Esophagus (tissue), 2 donors: ENCODE data around the gene C2. TPM values are rescaled to one million over a fixed set of nuclear protein-coding genes. Genes with fewer than 3 reads are reported as not detected.
A peak's percentile ranks its signal among the peaks of the same experiment; 100 is the strongest.

Experiments used
- H3K27ac ChIP-seq, 2 donors: one replicate each; pipeline ENCODE4 v1.5.1; 2013; ENCODE audit warnings: low read depth in 2 of 2, mild to moderate bottlenecking in 2 of 2, inconsistent platforms in 1 of 2, low read length in 1 of 2, moderate library complexity in 1 of 2
- H3K27me3 ChIP-seq, 2 donors: one replicate each; pipeline ENCODE4 v1.6.1; 2013; ENCODE audit warnings: low read length in 2 of 2, control low read depth in 1 of 2, mild to moderate bottlenecking in 1 of 2; ENCODE audit not compliant: insufficient read depth in 2 of 2, control insufficient read depth in 1 of 2
- H3K36me3 ChIP-seq, 2 donors: one replicate each; pipeline ENCODE4 v1.6.1; 2013; ENCODE audit warnings: low read length in 1 of 2; ENCODE audit not compliant: control insufficient read depth in 2 of 2, insufficient read depth in 2 of 2
- H3K4me1 ChIP-seq, 2 donors: one replicate each; pipeline ENCODE4 v1.6.1; 2013; ENCODE audit warnings: low read length in 1 of 2; ENCODE audit not compliant: control insufficient read depth in 2 of 2, insufficient read depth in 2 of 2
- H3K4me3 ChIP-seq, 2 donors: one replicate each; pipeline ENCODE4 v1.5.1; 2013; ENCODE audit warnings: low read length in 2 of 2, mild to moderate bottlenecking in 2 of 2, low read depth in 1 of 2, moderate library complexity in 1 of 2
- H3K9me3 ChIP-seq, 2 donors: one replicate each; pipeline ENCODE4 v1.6.1; 2013; ENCODE audit warnings: mild to moderate bottlenecking in 2 of 2, low read depth in 1 of 2, low read length in 1 of 2, moderate library complexity in 1 of 2; ENCODE audit not compliant: control insufficient read depth in 2 of 2, insufficient read depth in 1 of 2
- WGBS, 2 donors: extraction: QIAGEN DNeasy Blood & Tissue Kit; methylation state at CpG; one replicate each; pipeline ENCODE4 v1.1.7; 2013; 5-methylcytosine and 5-hydroxymethylcytosine counted together
- polyA plus RNA-seq, 2 donors: library from polyadenylated mRNA; stranded (reverse); fragments of 200-250 nt; gene quantifications; one replicate each; pipeline ENCODE4 v1.2.3, GENCODE V29; 2013
- donor health status: healthy with polysubstance abuse.
- donor health status: Bipolar disorder and iron deficiency.

C2 gene
- polyA plus RNA-seq, 2 donors = 1.2 to 1.3 TPM

GRCh38 chr6:31884528-31885035, 42.9 kb upstream of the C2 start:
- WGBS, 2 donors = 95 to 96% methylated on average over 22 of the region's 22 CpGs
- H3K4me1 ChIP-seq = no peaks in the 10 kb centered on the region
- no peak overlapping the region for H3K4me3 ChIP-seq
- peaks cover 45 to 66% of the 10 kb centered on the region in 2 donors for H3K36me3 ChIP-seq
- no peak overlapping the region for H3K27ac ChIP-seq
- no peaks in the 10 kb centered on the region for H3K27me3 ChIP-seq
- H3K9me3 ChIP-seq = no peaks in the 10 kb centered on the region

GRCh38 chr6:31886541-31886991, 41.0 kb upstream of the C2 start:
- no peak overlapping the region for H3K4me3 ChIP-seq
- H3K27ac ChIP-seq = no peak overlapping the region
- WGBS, 2 donors = 88 to 92% methylated on average over 18 of the region's 18 CpGs
- no peaks in the 10 kb centered on the region for H3K4me1 ChIP-seq
- H3K9me3 ChIP-seq = no peaks in the 10 kb centered on the region
- H3K27me3 ChIP-seq = no peaks in the 10 kb centered on the region
- peaks cover 36 to 52% of the 10 kb centered on the region in 2 donors for H3K36me3 ChIP-seq

DNA sequence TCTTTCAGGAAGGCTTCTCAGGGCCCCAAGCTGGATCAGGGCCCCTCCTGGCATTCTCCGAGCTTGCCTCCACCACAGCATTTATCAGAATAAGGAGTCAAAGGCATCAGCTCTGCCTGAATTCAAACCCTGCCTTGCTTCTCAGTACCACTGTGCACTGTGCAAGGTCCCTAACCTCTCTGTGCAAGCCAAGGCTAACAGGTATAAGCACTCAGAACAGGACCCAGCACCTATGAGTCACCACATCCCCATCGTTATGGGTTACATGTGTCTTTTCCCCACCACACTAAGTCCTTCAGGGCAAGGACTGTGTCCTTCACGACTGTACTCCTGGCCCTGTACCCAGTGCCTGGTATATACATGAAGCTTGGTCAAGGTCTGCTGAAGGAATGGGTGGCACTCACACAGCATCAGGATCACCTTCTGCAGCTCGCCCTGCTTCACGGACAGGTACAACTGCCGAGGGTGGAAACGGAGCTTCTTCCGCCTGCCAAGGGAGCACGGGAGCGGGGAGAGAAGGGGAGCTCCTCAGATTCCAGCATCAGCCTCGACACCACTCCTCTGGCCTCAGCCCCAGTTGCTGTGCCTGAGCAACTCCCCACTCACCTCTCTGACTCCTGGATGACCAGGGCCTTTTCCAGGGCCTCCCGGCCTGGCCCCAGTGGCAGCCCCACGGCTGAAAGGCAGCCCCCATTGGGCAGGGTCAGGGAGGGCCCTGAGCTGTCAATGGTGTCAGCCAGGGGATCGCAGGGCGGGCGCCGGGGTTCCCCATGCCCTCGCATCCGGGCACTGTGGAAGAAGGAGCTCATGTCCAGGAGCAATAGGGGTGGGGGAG, 40.1 kb upstream of the C2 start:
- H3K4me3 ChIP-seq = no peak overlapping the region
- H3K27ac ChIP-seq = no peak overlapping the region
- peaks cover 33 to 56% of the 10 kb centered on the region in 2 donors for H3K36me3 ChIP-seq
- no peaks in the 10 kb centered on the region for H3K27me3 ChIP-seq
- no peaks in the 10 kb centered on the region for H3K9me3 ChIP-seq
- 85 to 88% methylated on average over 19 of the region's 19 CpGs for WGBS, 2 donors
- H3K4me1 ChIP-seq = no peaks in the 10 kb centered on the region

DNA sequence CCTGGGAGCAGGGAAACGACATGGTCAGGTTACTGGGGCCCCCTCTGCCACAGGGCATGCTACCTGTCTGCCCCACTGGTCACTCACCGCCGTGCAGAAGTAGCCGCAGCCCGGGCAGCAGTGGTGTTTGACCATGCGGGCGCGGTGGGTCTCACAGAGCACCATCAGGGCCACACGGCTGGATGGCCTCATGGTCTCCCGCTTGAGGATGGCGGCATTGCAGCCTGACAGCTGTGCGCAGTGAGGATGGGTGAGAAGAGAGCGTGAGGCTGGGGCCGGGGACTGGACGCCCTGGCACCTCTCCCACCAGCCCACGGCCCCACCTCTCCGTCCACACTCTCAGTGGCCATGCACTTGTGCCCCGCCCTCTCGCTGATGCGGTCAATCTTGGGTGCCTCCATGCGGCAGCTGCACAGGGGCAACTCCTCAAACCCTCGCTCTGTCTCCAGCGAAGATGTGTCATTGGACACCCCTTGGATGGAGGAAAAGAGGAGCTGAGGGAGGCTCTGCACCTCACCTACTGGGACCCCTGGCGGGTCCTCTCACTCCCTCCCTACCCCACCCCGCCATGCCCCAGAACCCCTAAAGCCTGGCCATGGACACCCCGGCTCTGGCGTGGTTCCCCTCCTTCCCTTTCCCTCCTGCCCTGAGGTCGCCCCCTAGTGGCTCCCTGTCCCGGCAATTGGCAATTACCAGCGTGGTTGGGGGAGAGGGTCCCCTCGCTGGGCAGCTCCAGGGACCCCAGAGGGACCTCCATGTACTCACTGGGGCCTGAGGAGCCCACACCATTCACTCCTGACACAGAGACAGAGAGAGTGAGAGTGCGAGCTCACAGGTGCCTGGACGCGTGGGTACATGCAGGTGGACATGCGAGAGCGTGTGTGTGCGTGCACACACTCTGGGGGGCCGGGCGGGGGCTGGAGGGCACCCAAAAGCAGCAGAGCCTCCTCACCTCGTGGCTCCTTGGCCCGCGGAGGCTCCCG, 39.0 kb upstream of the C2 start:
- Histone ChIP-seq H3K4me3 (no peak overlapping the region), H3K27me3 (no peaks in the 10 kb centered on the region), H3K27ac (no peak overlapping the region), H3K4me1 (no peaks in the 10 kb centered on the region), H3K36me3 (peaks cover 22 to 49% of the 10 kb centered on the region in 2 donors), H3K9me3 (no peaks in the 10 kb centered on the region)
- 77 to 81% methylated on average over 43 of the region's 43 CpGs for WGBS, 2 donors

GRCh38 chr6:31889331-31889972, 38.1 kb upstream of the C2 start:
- no peaks in the 10 kb centered on the region for H3K4me1 ChIP-seq
- no peaks in the 10 kb centered on the region for H3K9me3 ChIP-seq
- H3K4me3 ChIP-seq = no peak overlapping the region
- H3K27me3 ChIP-seq = no peaks in the 10 kb centered on the region
- H3K27ac ChIP-seq = no peak overlapping the region
- WGBS, 2 donors = 93 to 99% methylated on average over 3 of the region's 3 CpGs
- peaks cover 21 to 44% of the 10 kb centered on the region in 2 donors for H3K36me3 ChIP-seq

GRCh38 chr6:31892821-31893220, 34.7 kb upstream of the C2 start:
- Histone ChIP-seq H3K36me3 (peaks cover under 1 to 21% of the 10 kb centered on the region in 2 donors), H3K4me3 (no peak overlapping the region), H3K27me3 (no peaks in the 10 kb centered on the region), H3K9me3 (no peaks in the 10 kb centered on the region), H3K4me1 (no peaks in the 10 kb centered on the region), H3K27ac (no peak overlapping the region)
- WGBS, 2 donors = 77 to 81% methylated on average over 6 of the region's 6 CpGs

- H3K36me3 ChIP-seq = peaks cover 0 to 13% of the 10 kb centered on the region in 2 donors
- H3K4me3 ChIP-seq = peak overlapping the region; percentile 74 to 84
- H3K27me3 ChIP-seq = no peaks in the 10 kb centered on the region
- H3K9me3 ChIP-seq = no peaks in the 10 kb centered on the region
- H3K4me1 ChIP-seq = peaks cover 3 to 7% of the 10 kb centered on the region in 2 donors
- peak overlapping the region; percentile 62 to 72 for H3K27ac ChIP-seq
- WGBS, 2 donors = 38 to 43% methylated on average over 4 of the region's 4 CpGs
Measured at GRCh38 chr6:31896493-31896855, 31.0 kb upstream of the C2 start.

DNA sequence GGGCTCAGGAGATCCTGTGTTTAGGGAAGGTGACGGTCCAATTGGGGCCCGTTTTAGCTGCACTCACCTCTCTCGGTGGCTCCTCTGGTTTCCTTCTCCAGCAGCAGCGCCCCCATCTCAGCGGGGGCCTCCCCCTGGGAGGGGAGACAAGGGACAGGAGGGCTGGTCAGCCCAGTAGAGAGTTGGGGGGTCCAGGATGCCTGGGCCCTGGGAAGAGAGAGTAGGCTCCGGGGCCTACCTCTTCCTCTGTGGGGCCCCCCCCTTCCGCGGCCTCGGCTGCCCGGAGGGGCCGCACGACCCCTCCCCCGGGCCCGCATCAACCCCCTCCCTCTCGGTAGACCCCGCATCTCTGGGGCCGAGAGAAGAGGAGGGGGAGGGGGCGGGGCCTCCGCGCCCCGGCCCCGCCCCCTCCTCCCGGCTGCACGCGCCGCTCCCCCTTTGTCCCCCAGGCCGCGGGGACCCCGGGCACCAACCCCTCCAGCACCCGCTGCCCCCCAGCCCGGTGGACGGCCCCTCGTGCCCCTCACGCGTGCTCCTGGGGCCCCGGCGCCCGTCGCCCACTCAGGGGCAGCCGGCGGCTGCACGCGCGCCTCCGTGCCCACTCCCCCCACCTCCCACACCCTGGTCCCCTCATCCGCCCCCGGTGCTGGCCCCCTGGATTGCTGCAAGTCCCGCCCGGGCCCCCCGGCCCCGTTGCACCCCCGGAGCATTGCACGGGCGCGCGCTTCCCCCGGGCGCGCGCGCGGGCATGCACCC, 30.5 kb upstream of the C2 start:
- Histone ChIP-seq H3K36me3 (peaks cover 0 to 10% of the 10 kb centered on the region in 2 donors), H3K4me3 (peak overlapping the region; percentile 74 to 84), H3K27me3 (no peaks in the 10 kb centered on the region), H3K4me1 (peaks cover 3 to 7% of the 10 kb centered on the region in 2 donors), H3K27ac (peak overlapping the region; percentile 62 to 72), H3K9me3 (no peaks in the 10 kb centered on the region)
- 1 to 3% methylated on average over 7 to 60 of the region's 62 CpGs for WGBS, 2 donors
